Measurements from ENCODE around the gene FECH. TPM values are rescaled to one million over a fixed set of nuclear protein-coding genes. Genes with fewer than 3 reads are reported as not detected.

Gene FECH
- total and polyA plus RNA-seq, 9 of the 15 experiments (the other 6 are each of a cell fraction or from before 2014, with no cell fraction given), result 19.8 to 170 (median 56.8) TPM

DNA sequence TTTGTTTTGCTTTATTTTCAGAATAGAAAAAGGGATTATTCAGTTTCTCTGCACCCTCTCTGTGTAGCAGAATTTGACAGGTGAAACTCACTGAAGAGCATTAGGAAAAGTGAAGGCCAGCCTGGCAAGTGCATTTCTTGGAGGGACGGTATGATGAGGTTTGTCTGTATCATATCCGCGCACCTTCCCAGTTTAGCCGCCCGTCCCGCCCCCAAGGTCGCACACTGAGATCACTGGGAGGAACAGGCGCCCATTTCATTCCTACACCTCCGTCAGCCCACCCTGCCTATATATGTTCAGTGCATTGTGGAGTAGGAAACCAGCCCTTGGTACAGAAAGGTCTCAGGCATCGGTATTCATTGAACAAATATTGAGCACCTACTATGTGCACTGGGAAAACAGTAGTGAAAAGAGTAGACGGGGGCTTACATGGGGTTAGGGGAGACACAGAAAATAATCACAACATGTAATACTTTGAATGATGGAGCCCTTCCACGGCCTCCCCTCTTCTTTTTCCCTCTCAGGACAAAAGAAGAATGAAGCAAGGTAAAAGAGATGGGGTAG, 678 bp upstream of the FECH start:
- ChIA-PET POLR2A (interaction anchor here (1.0 to 2.1 kb wide), 2 partner anchors 8 to 16 kb away, joined by 3 to 7 read pairs; no protein-coding TSS in a partner anchor), CTCF (ENCODE audit: low intra/inter-chr PET ratio) (no interaction called here)
- in situ Hi-C loops (cut with MboI) (no loop called here), intact Hi-C loops (cut with micrococcal nuclease) (no loop called here)
- BruUV-seq (replicated peaks), result no TSS peak
- ATAC-seq, result no peak
- peak overlapping the region; percentile 81 for H3K27ac ChIP-seq (ENCODE audit: extremely low read depth, low read depth, low read length)
- H3K27me3 ChIP-seq (ENCODE audit: control insufficient read depth in 2 of 2, insufficient read depth in 2 of 2, low read length in 2 of 2), result no peaks in the 10 kb centered on the region
- peaks cover 40% of the 10 kb centered on the region for H3K79me2 ChIP-seq (ENCODE audit: control insufficient read depth, insufficient read depth, low read length)
- H3K4me2 ChIP-seq (ENCODE audit: insufficient read depth, low read length), result peak overlapping the region; percentile 94
- FAIRE-seq, result no peak
- H4K20me1 ChIP-seq (replicated peaks; ENCODE audit: control insufficient read depth, insufficient read depth, low read length), result no peaks in the 10 kb centered on the region
- peak; percentile 16 to 57 (median 17) for DNase-seq (ENCODE audit: extremely low read depth in 1 of 4, low spot score in 3 of 4)
- peak overlapping the region; percentile 76; the same call in 1 of the 2 replicates for H3K4me3 ChIP-seq
- peak overlapping the region; percentile 48 to 84; a peak in 3 of 4 replicates for H3K9ac ChIP-seq (ENCODE audit: insufficient read depth in 1 of 2, low read depth in 2 of 2, low read length in 2 of 2)
- H3K36me3 ChIP-seq (ENCODE audit: control insufficient read depth, insufficient read depth, low read length), result peaks cover 9% of the 10 kb centered on the region; the same call in 2 of the 3 replicates
- no peaks in the 10 kb centered on the region for H3K9me1 ChIP-seq (ENCODE audit: control insufficient read depth, insufficient read depth, low read length)
- WGBS (ENCODE audit: insufficient coverage, low coverage, missing lambda C conversion rate), result 24% methylated on average over 10 of the region's 12 CpGs
- peak overlapping the region; percentile 72 for H2AFZ ChIP-seq (ENCODE audit: low read depth, low read length)
- H3K4me1 ChIP-seq (replicated peaks in 1 of 2; ENCODE audit: control insufficient read depth in 2 of 2, insufficient read depth in 2 of 2, low read length in 2 of 2), result peaks cover 39 to 50% of the 10 kb centered on the region in 2 experiments; a peak in 4 of 5 replicates
- no peaks in the 10 kb centered on the region for H3K9me3 ChIP-seq (replicated peaks; ENCODE audit: control insufficient read depth, insufficient read depth, low read depth, low read length)
- TF ChIP-seq, protein P1, sequence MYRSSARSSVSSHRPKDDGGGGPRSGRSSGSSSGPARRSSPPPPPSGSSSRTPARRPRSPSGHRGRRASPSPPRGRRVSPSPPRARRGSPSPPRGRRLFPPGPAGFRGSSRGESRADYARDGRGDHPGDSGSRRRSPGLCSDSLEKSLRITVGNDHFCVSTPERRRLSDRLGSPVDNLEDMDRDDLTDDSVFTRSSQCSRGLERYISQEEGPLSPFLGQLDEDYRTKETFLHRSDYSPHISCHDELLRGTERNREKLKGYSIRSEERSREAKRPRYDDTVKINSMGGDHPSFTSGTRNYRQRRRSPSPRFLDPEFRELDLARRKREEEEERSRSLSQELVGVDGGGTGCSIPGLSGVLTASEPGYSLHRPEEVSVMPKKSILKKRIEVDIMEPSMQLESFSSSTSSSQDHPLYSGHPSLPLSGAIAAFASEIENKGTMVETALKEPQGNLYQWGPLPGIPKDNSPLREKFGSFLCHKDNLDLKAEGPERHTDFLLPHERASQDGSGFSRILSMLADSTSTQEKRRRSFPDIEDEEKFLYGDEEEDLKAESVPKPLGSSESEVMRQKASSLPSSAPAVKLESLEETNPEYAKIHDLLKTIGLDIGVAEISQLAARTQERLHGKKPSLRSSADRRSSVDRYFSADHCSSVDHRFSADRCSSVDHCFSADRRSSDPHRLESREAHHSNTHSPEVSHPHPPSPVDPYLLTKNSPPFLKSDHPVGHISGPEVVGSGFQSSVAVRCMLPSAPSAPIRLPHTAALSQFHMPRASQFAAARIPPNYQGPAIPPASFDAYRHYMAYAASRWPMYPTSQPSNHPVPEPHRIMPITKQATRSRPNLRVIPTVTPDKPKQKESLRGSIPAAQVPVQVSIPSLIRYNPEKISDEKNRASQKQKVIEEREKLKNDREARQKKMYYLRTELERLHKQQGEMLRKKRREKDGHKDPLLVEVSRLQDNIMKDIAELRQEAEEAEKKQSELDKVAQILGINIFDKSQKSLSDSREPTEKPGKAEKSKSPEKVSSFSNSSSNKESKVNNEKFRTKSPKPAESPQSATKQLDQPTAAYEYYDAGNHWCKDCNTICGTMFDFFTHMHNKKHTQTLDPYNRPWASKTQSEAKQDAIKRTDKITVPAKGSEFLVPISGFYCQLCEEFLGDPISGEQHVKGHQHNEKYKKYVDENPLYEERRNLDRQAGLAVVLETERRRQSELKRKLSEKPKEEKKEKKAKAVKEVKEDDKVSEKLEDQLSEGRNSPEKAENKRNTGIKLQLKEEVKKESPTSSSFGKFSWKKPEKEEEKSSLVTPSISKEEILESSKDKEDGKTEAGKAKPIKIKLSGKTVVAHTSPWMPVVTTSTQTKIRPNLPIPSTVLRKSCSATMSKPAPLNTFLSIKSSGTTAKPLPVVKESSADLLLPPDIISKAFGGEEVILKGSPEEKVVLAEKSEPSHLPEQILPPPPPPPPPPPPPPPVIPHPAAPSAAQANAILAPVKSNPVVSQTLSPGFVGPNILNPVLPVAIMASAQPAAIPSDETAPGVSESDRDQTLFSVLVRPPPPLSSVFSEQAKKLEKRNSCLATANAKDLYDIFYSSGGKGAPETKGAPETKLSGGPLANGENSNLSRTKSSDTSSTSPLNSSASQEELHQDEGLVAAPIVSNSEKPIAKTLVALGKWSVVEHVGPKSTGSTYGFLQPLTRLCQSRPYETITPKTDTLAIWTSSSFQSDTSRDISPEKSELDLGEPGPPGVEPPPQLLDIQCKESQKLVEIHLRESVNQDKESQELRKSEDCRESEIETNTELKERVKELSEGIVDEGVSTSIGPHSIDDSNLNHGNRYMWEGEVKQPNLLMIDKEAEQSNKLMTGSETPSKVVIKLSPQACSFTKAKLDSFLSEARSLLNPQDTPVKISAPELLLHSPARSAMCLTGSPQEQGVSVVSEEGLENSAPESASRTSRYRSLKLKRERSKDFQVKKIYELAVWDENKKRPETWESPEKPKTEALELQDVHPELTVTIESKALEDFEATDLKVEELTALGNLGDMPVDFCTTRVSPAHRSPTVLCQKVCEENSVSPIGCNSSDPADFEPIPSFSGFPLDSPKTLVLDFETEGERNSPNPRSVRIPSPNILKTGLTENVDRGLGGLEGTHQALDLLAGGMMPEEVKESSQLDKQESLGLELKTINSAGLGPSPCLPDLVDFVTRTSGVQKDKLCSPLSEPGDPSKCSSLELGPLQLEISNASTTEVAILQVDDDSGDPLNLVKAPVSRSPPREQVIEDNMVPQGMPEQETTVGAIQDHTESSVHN (IDR thresholded peaks at IDR 0.05; ENCODE audit: borderline replicate concordance in 1 of 2, low read depth in 1 of 2), result no peak
- TF ChIP-seq CBFA2T3 (IDR thresholded peaks at IDR 0.05) (no peak), SETDB1 (IDR thresholded peaks at IDR 0.05; ENCODE audit: low read length) (no peak), MECOM (CRISPR knock-in tag; IDR thresholded peaks at IDR 0.05) (no peak), ZNF280A (IDR thresholded peaks at IDR 0.05; ENCODE audit: low read depth, partially characterized antibody) (no peak), BRD9 (IDR thresholded peaks at IDR 0.05; ENCODE audit: low read depth, partially characterized antibody) (peak; percentile 43), ELF2 (CRISPR knock-in tag; IDR thresholded peaks at IDR 0.05) (no peak), CAMTA2 (CRISPR knock-in tag; conservative IDR thresholded peaks at IDR 0.05) (no peak)
- TF ChIP-seq, protein P2, sequence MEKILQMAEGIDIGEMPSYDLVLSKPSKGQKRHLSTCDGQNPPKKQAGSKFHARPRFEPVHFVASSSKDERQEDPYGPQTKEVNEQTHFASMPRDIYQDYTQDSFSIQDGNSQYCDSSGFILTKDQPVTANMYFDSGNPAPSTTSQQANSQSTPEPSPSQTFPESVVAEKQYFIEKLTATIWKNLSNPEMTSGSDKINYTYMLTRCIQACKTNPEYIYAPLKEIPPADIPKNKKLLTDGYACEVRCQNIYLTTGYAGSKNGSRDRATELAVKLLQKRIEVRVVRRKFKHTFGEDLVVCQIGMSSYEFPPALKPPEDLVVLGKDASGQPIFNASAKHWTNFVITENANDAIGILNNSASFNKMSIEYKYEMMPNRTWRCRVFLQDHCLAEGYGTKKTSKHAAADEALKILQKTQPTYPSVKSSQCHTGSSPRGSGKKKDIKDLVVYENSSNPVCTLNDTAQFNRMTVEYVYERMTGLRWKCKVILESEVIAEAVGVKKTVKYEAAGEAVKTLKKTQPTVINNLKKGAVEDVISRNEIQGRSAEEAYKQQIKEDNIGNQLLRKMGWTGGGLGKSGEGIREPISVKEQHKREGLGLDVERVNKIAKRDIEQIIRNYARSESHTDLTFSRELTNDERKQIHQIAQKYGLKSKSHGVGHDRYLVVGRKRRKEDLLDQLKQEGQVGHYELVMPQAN (IDR thresholded peaks at IDR 0.05; ENCODE audit: borderline replicate concordance), result no peak
- TF ChIP-seq, protein P3, sequence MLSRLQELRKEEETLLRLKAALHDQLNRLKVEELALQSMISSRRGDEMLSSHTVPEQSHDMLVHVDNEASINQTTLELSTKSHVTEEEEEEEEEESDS (CRISPR knock-in tag; IDR thresholded peaks at IDR 0.05), result no peak
